GM13977 (cell line): Measurements from ENCODE around the gene ZNF33A.
A peak's percentile ranks its signal among the peaks of the same experiment; 100 is the strongest.
"Not testable (repeated sequence)": the region's sequence is repeated elsewhere in the genome, so short reads cannot be mapped to it uniquely, and the experiment has no call there.

Experiments used
- DNase-seq: peaks from one replicate; pipeline ENCODE4 v3.0.0; 2012; ENCODE audit warnings: low spot score
- in situ Hi-C: fragments of 300-500 bp; cut with MboI; formaldehyde crosslinking; loops from one replicate; pipeline ENCODE4 v1.12.0; 2022; ENCODE audit warnings: low sequenced_read_pairs, low pct_unique_long_range_greater_than_20kb, mixed read lengths, inconsistent platforms; ENCODE audit not compliant: unreplicated experiment
- TF ChIP-seq, protein P1 (sequence below): IDR thresholded peaks from 2 replicates; pipeline ENCODE4 v1.5.1; 2012; ENCODE audit warnings: mild to moderate bottlenecking, control low read depth; ENCODE audit not compliant: insufficient read depth; ENCODE audit errors: extremely low read depth, missing control alignments

Gene ZNF33A

DNA sequence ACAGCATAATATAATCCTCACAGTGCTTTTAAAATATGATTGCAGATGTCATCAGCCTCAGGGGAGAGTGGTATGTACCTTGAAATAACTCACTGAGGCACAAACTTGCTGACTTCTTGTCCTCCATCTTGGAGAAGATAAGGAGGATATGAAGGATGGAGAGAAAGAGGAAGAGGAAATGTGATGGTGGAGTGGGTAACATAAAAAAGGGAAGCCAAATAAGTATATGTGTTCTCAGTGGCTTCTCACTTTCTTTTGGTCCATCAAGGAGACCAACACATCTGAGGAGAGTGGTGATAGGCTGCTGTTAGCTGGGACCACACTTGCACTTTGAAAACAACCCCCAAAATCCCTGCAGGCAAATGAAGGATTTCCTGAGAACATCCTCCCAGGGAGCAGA lies 62.1 kb downstream of the ZNF33A start:
- in situ Hi-C loops: no loop called here
- TF ChIP-seq, protein P1, sequence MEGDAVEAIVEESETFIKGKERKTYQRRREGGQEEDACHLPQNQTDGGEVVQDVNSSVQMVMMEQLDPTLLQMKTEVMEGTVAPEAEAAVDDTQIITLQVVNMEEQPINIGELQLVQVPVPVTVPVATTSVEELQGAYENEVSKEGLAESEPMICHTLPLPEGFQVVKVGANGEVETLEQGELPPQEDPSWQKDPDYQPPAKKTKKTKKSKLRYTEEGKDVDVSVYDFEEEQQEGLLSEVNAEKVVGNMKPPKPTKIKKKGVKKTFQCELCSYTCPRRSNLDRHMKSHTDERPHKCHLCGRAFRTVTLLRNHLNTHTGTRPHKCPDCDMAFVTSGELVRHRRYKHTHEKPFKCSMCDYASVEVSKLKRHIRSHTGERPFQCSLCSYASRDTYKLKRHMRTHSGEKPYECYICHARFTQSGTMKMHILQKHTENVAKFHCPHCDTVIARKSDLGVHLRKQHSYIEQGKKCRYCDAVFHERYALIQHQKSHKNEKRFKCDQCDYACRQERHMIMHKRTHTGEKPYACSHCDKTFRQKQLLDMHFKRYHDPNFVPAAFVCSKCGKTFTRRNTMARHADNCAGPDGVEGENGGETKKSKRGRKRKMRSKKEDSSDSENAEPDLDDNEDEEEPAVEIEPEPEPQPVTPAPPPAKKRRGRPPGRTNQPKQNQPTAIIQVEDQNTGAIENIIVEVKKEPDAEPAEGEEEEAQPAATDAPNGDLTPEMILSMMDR: no peak
- no peak for DNase-seq

DNA sequence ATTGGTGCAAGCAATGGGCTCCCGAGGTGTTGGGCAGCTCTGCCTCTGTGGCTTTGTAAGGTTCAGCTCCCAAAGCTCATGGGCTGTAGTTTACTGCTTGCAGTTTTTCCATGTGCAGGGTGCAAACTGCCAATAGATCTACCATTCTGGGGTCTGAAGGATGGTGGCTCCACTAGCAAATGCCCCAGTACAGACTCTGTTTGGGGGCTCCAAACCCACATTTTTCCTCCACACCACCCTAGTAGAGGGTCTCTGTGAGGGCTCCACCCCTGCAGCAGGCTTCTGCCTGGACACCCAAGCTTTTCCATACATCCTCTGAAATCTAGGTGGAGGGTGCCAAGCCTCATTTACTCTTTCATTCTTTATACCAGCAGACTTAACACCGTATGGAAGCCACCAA lies 66.2 kb downstream of the ZNF33A start:
- in situ Hi-C loops: loop anchor here (25.0 kb wide), 1 partner anchor 214 kb away; the partner anchor contains the start of gene ZNF248
- TF ChIP-seq, protein P1: no peak
- DNase-seq: no peak

DNA sequence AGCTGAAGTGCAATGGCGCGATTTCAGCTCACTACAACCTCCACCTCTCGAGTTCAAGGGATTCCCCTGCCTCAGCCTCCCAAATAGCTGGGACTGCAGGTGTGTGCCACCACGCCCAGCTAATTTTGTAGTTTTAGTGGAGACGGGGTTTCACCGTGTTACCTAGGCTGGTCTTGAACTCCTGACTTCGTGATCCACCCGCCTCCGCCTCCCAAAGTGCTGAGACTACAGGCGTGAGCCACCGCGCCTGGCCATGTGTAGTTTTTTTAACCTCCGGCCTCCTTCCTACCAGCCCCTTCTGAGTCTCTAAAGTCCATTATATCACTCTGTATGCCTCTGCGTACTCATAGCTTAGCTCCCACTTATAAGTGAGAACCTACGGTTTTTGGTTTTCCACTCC lies 82.8 kb downstream of the ZNF33A start:
- in situ Hi-C loops: loop anchor here (25.0 kb wide), 1 partner anchor 231 kb away; the partner anchor contains the start of gene ZNF248
- not testable (repeated sequence) for DNase-seq

DNA sequence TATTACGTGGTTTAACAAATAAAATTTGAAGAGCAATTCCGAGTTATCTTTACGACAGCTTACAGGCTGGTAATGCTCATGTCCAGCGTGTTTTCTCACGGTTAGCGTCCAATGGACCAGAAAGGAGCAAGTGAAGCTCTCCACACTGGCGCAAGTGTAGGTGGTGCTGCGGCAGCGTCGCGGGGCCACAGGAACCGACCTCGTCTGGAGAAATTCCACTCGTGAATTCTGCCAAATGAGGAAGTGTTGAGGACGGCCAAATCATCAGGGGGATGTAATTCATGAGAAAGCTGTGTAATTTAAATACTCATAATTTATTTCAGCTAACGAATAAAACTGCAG lies 83.3 kb downstream of the ZNF33A start:
- in situ Hi-C loops: loop anchor here (25.0 kb wide), 1 partner anchor 231 kb away; the partner anchor contains the start of gene ZNF248
- TF ChIP-seq, protein P1: no peak
- DNase-seq: no peak

DNA sequence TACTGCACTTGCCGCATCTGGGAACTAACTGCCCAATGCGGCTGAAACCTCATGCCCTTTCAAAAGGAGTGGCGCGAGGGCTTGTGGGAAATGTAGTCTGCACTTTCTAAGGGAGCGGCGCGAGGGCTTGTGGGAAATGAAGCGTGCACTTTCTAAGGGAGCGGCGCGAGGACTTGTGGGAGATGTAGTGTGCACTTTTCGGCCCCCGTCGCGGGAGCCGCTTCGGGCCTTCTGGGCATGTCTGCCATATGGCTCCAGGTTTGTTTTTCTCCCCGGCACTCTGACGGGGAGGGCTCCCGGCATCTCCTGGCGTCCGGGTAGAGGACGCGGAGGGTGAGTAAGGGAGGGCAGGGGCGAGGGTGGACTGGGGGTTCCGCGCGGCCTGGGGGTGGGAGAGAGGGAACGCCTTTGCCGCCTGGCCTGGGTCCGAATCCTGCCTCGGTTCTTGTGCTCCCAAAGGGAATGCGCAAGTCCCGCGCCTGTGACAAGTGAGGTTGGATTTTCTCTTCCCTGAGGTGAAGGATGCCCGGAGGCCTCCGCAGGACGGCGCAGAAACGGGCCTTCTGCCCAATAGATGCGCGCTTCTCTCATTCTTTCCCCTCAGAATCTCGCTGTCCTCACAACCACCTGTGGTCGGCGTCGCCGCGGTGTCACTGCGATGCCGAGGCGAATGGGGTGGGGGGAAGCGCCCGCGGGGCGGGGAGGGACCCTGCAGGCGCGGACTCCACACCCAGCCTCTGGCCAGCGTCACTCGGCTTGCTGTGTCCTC lies 83.9 kb downstream of the ZNF33A start, which contains the start of gene ZNF37A:
ZNF37A (plus strand) TSS at position 180 of the 769 bp plus-strand sequence. CDS start 2,281 bp downstream, outside the sequence.
- TF ChIP-seq, protein P1: no peak
- DNase-seq: peak; percentile 87
- in situ Hi-C loops: loop anchor here (25.0 kb wide), 1 partner anchor 232 kb away; the partner anchor contains the start of gene ZNF248

DNA sequence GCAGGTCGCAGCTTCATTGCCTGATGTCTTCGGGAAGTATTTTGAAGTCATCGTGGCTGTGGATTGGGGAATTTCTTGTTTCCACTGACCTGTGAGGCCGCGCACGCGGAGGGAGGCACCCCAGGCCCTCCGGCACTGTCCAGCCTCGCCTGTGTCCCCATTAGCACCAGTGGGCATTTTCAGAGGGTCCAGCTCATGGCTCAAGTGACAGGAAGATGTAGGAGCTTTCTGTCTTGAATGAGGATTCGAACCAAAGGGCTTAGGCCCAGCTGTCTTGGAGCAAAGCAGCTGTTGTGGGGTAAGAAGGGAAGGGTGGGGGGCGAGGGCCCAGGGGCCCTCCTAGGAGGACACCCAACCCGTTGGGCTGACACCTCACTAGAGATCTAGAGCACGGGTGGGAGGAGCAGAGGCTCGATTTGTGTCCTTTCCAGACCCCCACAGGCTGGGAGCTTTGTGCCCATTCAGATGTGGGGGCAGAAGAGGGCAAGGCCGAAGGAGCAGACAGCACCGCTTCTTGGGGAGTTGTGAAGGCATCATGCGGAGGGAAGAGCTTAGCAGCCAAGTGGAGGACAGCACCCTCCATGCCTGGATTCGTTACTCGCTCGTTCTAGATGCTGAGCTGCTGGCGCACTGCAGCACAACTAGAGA lies 84.6 kb downstream of the ZNF33A start:
- in situ Hi-C loops: loop anchor here (25.0 kb wide), 1 partner anchor 233 kb away; the partner anchor contains the start of gene ZNF248
- TF ChIP-seq, protein P1: no peak
- DNase-seq: peak; percentile 15

DNA sequence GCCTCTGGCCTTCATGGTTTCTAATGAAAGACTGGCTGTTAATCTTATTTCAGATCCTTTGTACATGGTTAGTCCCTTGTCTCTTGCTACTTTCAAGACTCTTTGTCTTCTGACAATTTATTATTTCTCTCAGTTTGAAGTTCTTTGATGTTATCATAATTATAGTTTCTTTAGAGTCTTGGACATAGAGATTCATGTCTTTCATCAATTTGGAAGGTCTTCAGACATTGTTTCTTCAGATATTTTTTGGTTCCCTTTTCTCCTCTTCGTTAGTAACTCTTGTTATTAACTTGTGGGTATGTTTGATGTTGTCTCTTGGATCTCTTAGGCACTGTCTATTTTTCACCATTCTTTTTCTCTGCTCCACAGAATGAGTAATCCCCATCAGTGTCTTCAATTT lies 92.4 kb downstream of the ZNF33A start:
- in situ Hi-C loops: no loop called here
- TF ChIP-seq, protein P1: no peak
- no peak for DNase-seq
